K562 (cell line): Measurements from ENCODE around the gene ABCG1. TPM values are rescaled to one million over a fixed set of nuclear protein-coding genes. Genes with fewer than 3 reads are reported as not detected.
A peak's percentile ranks its signal among the peaks of the same experiment; 100 is the strongest.

ENCODE experiments used
- ATAC-seq: fragments of 200-7000 bp; cut with Tn5 transposase; 3 replicates; pipeline ENCODE4 v1.9.1; 2020; ENCODE audit warnings: moderate library complexity
- BruUV-seq: library from RNA; stranded (reverse); fragments of 400-500 nt; replicated peaks from 2 replicates; lab custom pipeline; 2021; lab: Mats Ljungman, UMichigan
- CTCF ChIA-PET: fragments of 300-600 bp; formaldehyde crosslinking; extraction: SDS; loops from one replicate; lab custom pipeline; 2021; ENCODE audit warnings: low intra/inter-chr PET ratio; lab: Yijun Ruan, JAX
- POLR2A ChIA-PET: fragments of 300-600, 350-650 bp; sonication (Branson Sonifier 250); formaldehyde crosslinking; extraction: SDS; loops from one replicate; lab custom pipeline; 2021; ENCODE audit warnings: antibody characterized with exemption, inconsistent platforms; lab: Yijun Ruan, JAX
- DNase-seq, 4 experiments: peaks; one replicate each; pipeline versions ENCODE4 v3.0.0 to v3.0.0-alpha.2; 2011 to 2018; ENCODE audit warnings: low spot score in 3 of 4, mixed read lengths in 3 of 4; ENCODE audit errors: extremely low read depth in 1 of 4
- FAIRE-seq: peaks from 2 replicates; lab custom pipeline; 2011; peaks lifted over from hg19 to GRCh38; lab: Jason Lieb, UNC
- H2AFZ ChIP-seq: 2 replicates; pipeline ENCODE4 v1.6.0; 2011; ENCODE audit warnings: low read depth, low read length, control low read depth, inconsistent platforms
- H3K27ac ChIP-seq: fragments of 200-600 bp; 3 replicates; pipeline ENCODE4 v1.8.0; 2011; ENCODE audit warnings: low read depth, mild to moderate bottlenecking, control low read depth, inconsistent platforms, low read length, moderate library complexity, mixed read lengths; ENCODE audit errors: extremely low read depth
- H3K27me3 ChIP-seq, 2 experiments: fragments of 300-600 bp in 1 of 2; 2 replicates in 1 of 2; 3 replicates in 1 of 2; pipeline versions ENCODE4 v1.6.0 to v1.8.0; 2011; ENCODE audit warnings: inconsistent platforms in 2 of 2, low read length in 2 of 2, mild to moderate bottlenecking in 1 of 2, mixed read lengths in 1 of 2, moderate library complexity in 1 of 2; ENCODE audit not compliant: control insufficient read depth in 2 of 2, insufficient read depth in 2 of 2
- H3K36me3 ChIP-seq: fragments of 300-600 bp; 3 replicates; pipeline ENCODE4 v1.8.0; 2011; ENCODE audit warnings: mild to moderate bottlenecking, low read length, inconsistent platforms; ENCODE audit not compliant: control insufficient read depth, insufficient read depth
- H3K4me1 ChIP-seq, 2 experiments: fragments of 200-600 bp in 1 of 2; replicated peaks in 1 of 2; 2 replicates in 1 of 2; 3 replicates in 1 of 2; pipeline versions ENCODE4 v1.5.1 to v1.8.0; 2011; ENCODE audit warnings: inconsistent platforms in 2 of 2, low read length in 2 of 2, mild to moderate bottlenecking in 1 of 2, mixed read lengths in 1 of 2, moderate library complexity in 1 of 2; ENCODE audit not compliant: control insufficient read depth in 2 of 2, insufficient read depth in 2 of 2
- H3K4me2 ChIP-seq: 2 replicates; pipeline ENCODE4 v1.6.1; 2011; ENCODE audit warnings: low read length, control low read depth, inconsistent platforms, mixed read lengths; ENCODE audit not compliant: insufficient read depth
- H3K4me3 ChIP-seq: fragments of 200-600 bp; sonication (generic), shearing (Covaris generic); 2 replicates; pipeline ENCODE4 v1.5.1; 2016; ENCODE audit warnings: control low read depth, inconsistent platforms
- H3K79me2 ChIP-seq: fragments of 200-600 bp; 3 replicates; pipeline ENCODE4 v1.8.0; 2011; ENCODE audit warnings: low read length, inconsistent platforms; ENCODE audit not compliant: control insufficient read depth, insufficient read depth
- H3K9ac ChIP-seq, 2 experiments: 2 replicates each; pipeline versions ENCODE4 v1.6.0 to v1.6.1; 2011; ENCODE audit warnings: low read depth in 2 of 2, low read length in 2 of 2, control low read depth in 1 of 2, inconsistent platforms in 1 of 2, mild to moderate bottlenecking in 1 of 2, mixed read lengths in 1 of 2; ENCODE audit not compliant: insufficient read depth in 1 of 2
- H3K9me1 ChIP-seq: one replicate; pipeline ENCODE4 v1.6.0; 2011; ENCODE audit warnings: inconsistent platforms, mild to moderate bottlenecking, low read length, moderate library complexity; ENCODE audit not compliant: control insufficient read depth, insufficient read depth
- H3K9me3 ChIP-seq: replicated peaks from 2 replicates; pipeline ENCODE4 v1.5.1; 2011; ENCODE audit warnings: low read depth, low read length, inconsistent platforms; ENCODE audit not compliant: control insufficient read depth, insufficient read depth
- H4K20me1 ChIP-seq: replicated peaks from 2 replicates; pipeline ENCODE4 v1.6.1; 2011; ENCODE audit warnings: low read length, inconsistent platforms, mixed read lengths; ENCODE audit not compliant: control insufficient read depth, insufficient read depth
- CHD2 ChIP-seq: IDR thresholded peaks from 2 replicates; pipeline ENCODE4 v1.6.1; 2011; ENCODE audit warnings: low read depth, low read length
- CREM ChIP-seq: IDR thresholded peaks from 2 replicates; pipeline ENCODE4 v1.6.1; 2014; ENCODE audit warnings: antibody characterized with exemption, low read depth
- E2F4 ChIP-seq: sonication (generic); formaldehyde crosslinking; IDR thresholded peaks from 2 replicates; pipeline ENCODE4 v1.8.0; 2022; ENCODE audit warnings: mild to moderate bottlenecking, low read depth, missing genetic modification reagents
- ETS1 ChIP-seq: conservative IDR thresholded peaks from 2 replicates; pipeline ENCODE4 v1.6.1; 2011; ENCODE audit warnings: low read depth, mild to moderate bottlenecking, low read length; ENCODE audit not compliant: control insufficient read depth
- HNRNPH1 ChIP-seq: fragments of 200-400 bp; formaldehyde crosslinking; optimal IDR thresholded peaks from 2 replicates; pipeline ENCODE3; 2017; ENCODE audit warnings: low read depth, mild to moderate bottlenecking, low read length, moderate library complexity
- NFIX ChIP-seq: fragments of 250-450 bp; sonication (Bioruptor Pico); IDR thresholded peaks from 2 replicates; pipeline ENCODE4 v1.4.0; 2020; ENCODE audit warnings: low read depth, mild to moderate bottlenecking, moderate library complexity
- PHB2 ChIP-seq: fragments of 450-650 bp; IDR thresholded peaks from 2 replicates; pipeline ENCODE4 v1.6.1; 2017; ENCODE audit warnings: low read depth
- PHTF2 ChIP-seq: fragments of 250-450 bp; sonication (Bioruptor Pico); IDR thresholded peaks from 2 replicates; pipeline ENCODE4 v1.5.0; 2021; ENCODE audit warnings: mild to moderate bottlenecking
- ZBTB26 ChIP-seq: fragments of 450-650 bp; formaldehyde crosslinking; IDR thresholded peaks from 2 replicates; pipeline ENCODE4 v1.4.0; 2022; ENCODE audit warnings: missing genetic modification characterization
- ZFP91 ChIP-seq: sonication (generic); formaldehyde crosslinking; IDR thresholded peaks from 2 replicates; pipeline ENCODE4 v1.8.0; 2022; ENCODE audit warnings: mild to moderate bottlenecking, missing genetic modification reagents
- ZNF232 ChIP-seq: sonication (generic); formaldehyde crosslinking; IDR thresholded peaks from 2 replicates; pipeline ENCODE4 v1.8.0; 2022; ENCODE audit warnings: mild to moderate bottlenecking, missing genetic modification reagents
- ZNF77 ChIP-seq: fragments of 250-450 bp; sonication (Bioruptor Pico); IDR thresholded peaks from 2 replicates; pipeline ENCODE4 v1.5.0; 2020
- WGBS: fragments of 100-300 bp; shearing (Covaris generic); methylation state at CpG from one replicate; pipeline ENCODE4 v1.1.6; 2016; ENCODE audit warnings: low coverage, mixed read lengths; ENCODE audit not compliant: insufficient coverage; ENCODE audit errors: missing lambda C conversion rate; 5-methylcytosine and 5-hydroxymethylcytosine counted together
- in situ Hi-C: fragments of 300-500 bp; cut with MboI; formaldehyde crosslinking; loops from 4 replicates; pipeline ENCODE4 v1.15.0; 2018; ENCODE audit warnings: inconsistent platforms, mixed read lengths
- intact Hi-C: fragments of 100-400 bp; cut with micrococcal nuclease; formaldehyde crosslinking; loops from 2 replicates; pipeline ENCODE4 v1.14.2; 2022
- polyA plus RNA-seq, 8 experiments: library from polyadenylated mRNA; depleted of rRNA in 4 of 8; stranded (reverse) in 5 of 8; unstranded in 3 of 8; fragments of >200 nt; fragmentation: Nextera tagmentation in 2 of 8; fragmentation: Illumina TruSeq in 1 of 8; extraction: Ambion mirVana in 2 of 8; extraction: Trizol in 1 of 8; gene quantifications; 2 replicates each; pipeline versions ENCODE4 v1.2.1 to v1.2.3, GENCODE V29; 2011 to 2014; ENCODE audit warnings: inconsistent platforms in 1 of 8, missing spikeins in 1 of 8
- total RNA-seq, 7 experiments: library from RNA; depleted of rRNA in 6 of 7; stranded (reverse); fragments of >200 nt in 6 of 7; fragmentation: Illumina TruSeq in 2 of 7; extraction: Trizol in 2 of 7; gene quantifications; 2 replicates each; pipeline versions ENCODE4 v1.2.1 to v1.2.3, GENCODE V29; 2011 to 2021; ENCODE audit warnings: low replicate concordance in 1 of 7
- TF ChIP-seq, protein P1 (sequence below): fragments of 450-650 bp; conservative IDR thresholded peaks from 2 replicates; pipeline ENCODE4 v1.6.1; 2016; ENCODE audit warnings: missing genetic modification characterization, low read depth, mild to moderate bottlenecking, control low read depth, missing compliant biosample characterization

Gene ABCG1
- total and polyA plus RNA-seq, 9 of the 15 experiments (the other 6 are each of a cell fraction or from before 2014, with no cell fraction given): 0.04 to 0.09 TPM; not detected in 7

DNA sequence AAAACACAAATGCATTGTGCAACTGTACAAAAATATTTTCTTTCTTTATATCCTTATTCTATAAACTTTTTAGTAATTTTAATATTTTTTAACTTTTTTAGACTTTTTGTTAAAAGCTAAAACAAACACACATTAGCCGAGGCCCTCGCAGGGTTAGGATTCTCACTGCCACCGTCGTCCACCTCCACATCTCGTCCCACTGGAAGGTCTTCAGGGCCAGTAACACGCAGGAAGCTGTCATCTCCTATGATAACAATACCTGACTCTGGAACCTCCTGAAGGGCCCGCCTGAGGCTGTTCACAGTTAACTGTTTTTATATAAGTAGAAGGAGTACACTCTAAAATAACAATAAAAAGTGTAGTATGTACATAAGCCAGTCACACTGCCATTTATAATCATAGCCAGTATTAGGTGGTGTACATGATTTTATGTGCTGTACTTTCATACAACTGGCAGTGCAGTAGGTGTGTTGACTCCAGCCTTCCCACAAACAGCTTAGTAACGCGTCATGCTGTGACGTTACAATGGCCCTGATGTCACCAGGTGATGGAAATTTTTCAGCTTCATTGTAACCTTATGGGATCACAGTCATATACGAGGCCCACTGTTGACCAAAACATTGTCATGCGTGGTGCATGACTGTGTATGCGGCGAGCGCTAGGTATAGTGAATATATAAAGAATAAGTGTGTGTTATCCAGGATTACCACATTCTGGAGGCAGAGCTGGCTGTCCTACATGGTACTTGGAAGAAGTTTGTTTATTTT lies 123.0 kb downstream of the ABCG1 start (continued):
- TF ChIP-seq ETS1: no peak
- TF ChIP-seq PHTF2: no peak
- no peak for TF ChIP-seq ZNF77 (CRISPR knock-in tag)
- TF ChIP-seq CREM: peak; percentile 73
- TF ChIP-seq NFIX: no peak
- TF ChIP-seq ZFP91 (CRISPR knock-in tag): no peak
- no peak for TF ChIP-seq CHD2
- no peak for TF ChIP-seq HNRNPH1
- TF ChIP-seq, all 486 proteins: peak for 3

- BruUV-seq: no TSS peak
- no peak overlapping the region for H3K9ac ChIP-seq
- FAIRE-seq: no peak
- intact Hi-C loops: no loop called here
- H2AFZ ChIP-seq: no peak overlapping the region
- H3K4me2 ChIP-seq: no peak overlapping the region
- H3K79me2 ChIP-seq: no peaks in the 10 kb centered on the region
- H3K27me3 ChIP-seq: peaks cover 31 to 72% of the 10 kb centered on the region in 2 experiments
- H3K9me3 ChIP-seq: no peaks in the 10 kb centered on the region
- no peaks in the 10 kb centered on the region for H3K36me3 ChIP-seq
- no peak for DNase-seq
- CTCF ChIA-PET: no interaction called here
- H3K27ac ChIP-seq: no peak overlapping the region
- WGBS: 0% methylated on average over 10 of the region's 10 CpGs
- no peak overlapping the region for H3K4me3 ChIP-seq
- in situ Hi-C loops: no loop called here
- no peaks in the 10 kb centered on the region for H3K9me1 ChIP-seq
- peaks cover 0 to 8% of the 10 kb centered on the region in 2 experiments; a peak in 1 of 5 replicates for H3K4me1 ChIP-seq
- no peak for ATAC-seq
- no peaks in the 10 kb centered on the region for H4K20me1 ChIP-seq
- POLR2A ChIA-PET: no interaction called here
- TF ChIP-seq ZNF232 (CRISPR knock-in tag) (no peak), ZBTB26 (CRISPR knock-in tag) (no peak), PHB2 (no peak), E2F4 (no peak)
- TF ChIP-seq, protein P1, sequence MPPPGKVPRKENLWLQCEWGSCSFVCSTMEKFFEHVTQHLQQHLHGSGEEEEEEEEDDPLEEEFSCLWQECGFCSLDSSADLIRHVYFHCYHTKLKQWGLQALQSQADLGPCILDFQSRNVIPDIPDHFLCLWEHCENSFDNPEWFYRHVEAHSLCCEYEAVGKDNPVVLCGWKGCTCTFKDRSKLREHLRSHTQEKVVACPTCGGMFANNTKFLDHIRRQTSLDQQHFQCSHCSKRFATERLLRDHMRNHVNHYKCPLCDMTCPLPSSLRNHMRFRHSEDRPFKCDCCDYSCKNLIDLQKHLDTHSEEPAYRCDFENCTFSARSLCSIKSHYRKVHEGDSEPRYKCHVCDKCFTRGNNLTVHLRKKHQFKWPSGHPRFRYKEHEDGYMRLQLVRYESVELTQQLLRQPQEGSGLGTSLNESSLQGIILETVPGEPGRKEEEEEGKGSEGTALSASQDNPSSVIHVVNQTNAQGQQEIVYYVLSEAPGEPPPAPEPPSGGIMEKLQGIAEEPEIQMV (tag): no peak
Measured at GRCh38 chr21:42343101-42343500, 124.2 kb downstream of the ABCG1 start.
